Activated T-cell treated with anti-CD3 and anti-CD28 coated beads for 48 hours (primary cell): Measurements from ENCODE around the gene TBCCD1.
"Not testable (repeated sequence)": the region's sequence is repeated elsewhere in the genome, so short reads cannot be mapped to it uniquely, and the experiment has no call there.

Experiments
- DNase-seq: peaks from one replicate; pipeline ENCODE4 v3.0.0-alpha.2; 2020; ENCODE audit warnings: low read depth

Gene TBCCD1

GRCh38 chr3:186594591-186595113 lies 27.5 kb upstream of the TBCCD1 start:
- DNase-seq: no peak

GRCh38 chr3:186593862-186594261 lies 26.7 kb upstream of the TBCCD1 start:
- DNase-seq: no peak

- DNase-seq: no peak
Observed at GRCh38 chr3:186592682-186593081, 25.5 kb upstream of the TBCCD1 start.

GRCh38 chr3:186590580-186591295 lies 23.6 kb upstream of the TBCCD1 start:
- no peak for DNase-seq

- no peak for DNase-seq
Observed at GRCh38 chr3:186589856-186590579, 22.9 kb upstream of the TBCCD1 start.

- no peak for DNase-seq
Observed at GRCh38 chr3:186589121-186589520, 22.0 kb upstream of the TBCCD1 start.

GRCh38 chr3:186588632-186589031 lies 21.5 kb upstream of the TBCCD1 start:
- no peak for DNase-seq

- no peak for DNase-seq
Observed at GRCh38 chr3:186587183-186587582, 20.0 kb upstream of the TBCCD1 start.

GRCh38 chr3:186586245-186586644 lies 19.1 kb upstream of the TBCCD1 start:
- DNase-seq: not testable (repeated sequence)

GRCh38 chr3:186583831-186584230 lies 16.7 kb upstream of the TBCCD1 start:
- DNase-seq: no peak

- DNase-seq: no peak
Observed at GRCh38 chr3:186582541-186582940, 15.4 kb upstream of the TBCCD1 start.

- DNase-seq: no peak
Observed at GRCh38 chr3:186580785-186581184, 13.6 kb upstream of the TBCCD1 start.

GRCh38 chr3:186577521-186577920 lies 10.4 kb upstream of the TBCCD1 start:
- DNase-seq: no peak

- DNase-seq: no peak
Observed at GRCh38 chr3:186571644-186572013, 4.5 kb upstream of the TBCCD1 start.

GRCh38 chr3:186570941-186571643 lies 4.0 kb upstream of the TBCCD1 start:
- no peak for DNase-seq

- peak; percentile 96 for DNase-seq
Observed at GRCh38 chr3:186570096-186570940, 3.2 kb upstream of the TBCCD1 start, which contains the start of gene DNAJB11. DNAJB11 (plus strand) TSS chr3:186570720; CDS start chr3:186570898, 178 bp downstream.

GRCh38 chr3:186569779-186570095 lies 2.6 kb upstream of the TBCCD1 start:
- DNase-seq: no peak

- not testable (repeated sequence) for DNase-seq
Observed at GRCh38 chr3:186569361-186569760, 2.2 kb upstream of the TBCCD1 start.

GRCh38 chr3:186566772-186567071 lies 417 bp downstream of the TBCCD1 start:
- no peak for DNase-seq

GRCh38 chr3:186564586-186564985 lies 2.6 kb downstream of the TBCCD1 start:
- no peak for DNase-seq

- no peak for DNase-seq
Observed at GRCh38 chr3:186552408-186553031, 14.6 kb downstream of the TBCCD1 start.

- DNase-seq: no peak
Observed at GRCh38 chr3:186551387-186551786, 15.8 kb downstream of the TBCCD1 start.
